ENCODE measurements around the gene COL4A2. TPM values are rescaled to one million over a fixed set of nuclear protein-coding genes. Genes with fewer than 3 reads are reported as not detected.

Gene COL4A2
- total RNA-seq, 1 experiment from 2014 or later: 1.6 TPM

DNA sequence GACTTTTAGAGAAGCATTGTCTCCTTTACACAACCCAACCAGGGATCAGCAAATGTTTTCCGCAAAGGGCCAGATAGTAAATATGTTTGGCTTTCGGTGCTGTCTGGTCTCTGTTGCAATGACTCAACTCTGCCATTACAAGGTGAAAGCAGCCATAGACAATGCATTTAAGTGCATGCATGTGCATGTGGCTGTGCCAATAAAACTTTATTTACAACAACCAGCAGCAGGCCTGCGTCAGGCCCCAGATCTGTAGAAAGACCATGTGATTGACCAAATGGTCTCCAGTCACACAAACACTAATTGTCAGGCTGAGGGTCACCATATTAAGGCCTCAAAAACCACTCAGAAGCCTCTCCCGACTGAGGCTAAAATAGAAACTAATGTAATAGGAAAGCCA, 246.3 kb downstream of the COL4A2 start:
- Histone ChIP-seq H3K9me2 (ENCODE audit: insufficient read depth) (no peaks in the 10 kb centered on the region), H3K36me3 (ENCODE audit: control insufficient read depth in 1 of 2, insufficient read depth in 2 of 2, low read length in 2 of 2) (no peaks in the 10 kb centered on the region; a peak in 1 of 4 replicates), H3K79me2 (ENCODE audit: insufficient read depth, low read length) (peaks cover 18% of the 10 kb centered on the region), H2AFZ (ENCODE audit: low read depth, low read length, poor library complexity, severe bottlenecking) (no peak overlapping the region), H3K4me2 (ENCODE audit: low read length) (no peak overlapping the region), H4K20me1 (ENCODE audit: insufficient read depth) (no peaks in the 10 kb centered on the region), H3K9ac (ENCODE audit: low read length) (no peak overlapping the region), H3K27ac (ENCODE audit: low read depth, low read length) (no peak overlapping the region), H3K4me1 (ENCODE audit: control insufficient read depth in 1 of 2, insufficient read depth in 2 of 2, low read length in 2 of 2) (no peaks in the 10 kb centered on the region; a peak in 1 of 4 replicates), H3K4me3 (replicated peaks in 1 of 2; ENCODE audit: low read depth in 1 of 2, low read length in 2 of 2) (no peak overlapping the region), H3K27me3 (ENCODE audit: insufficient read depth, low read length) (no peaks in the 10 kb centered on the region), H3K9me3 (ENCODE audit: control insufficient read depth in 1 of 2, insufficient read depth in 1 of 2, low read depth in 1 of 2, low read length in 2 of 2) (no peaks in the 10 kb centered on the region)
- no TSS peak for BruUV-seq (replicated peaks)
- intact Hi-C loops (cut with micrococcal nuclease): no loop called here
- POLR2A ChIA-PET: no interaction called here
- TF ChIP-seq POLR2A (IDR thresholded peaks at IDR 0.05; ENCODE audit: borderline replicate concordance, extremely low read depth, insufficient read depth, insufficient read length) (no peak), EZH2phosphoT487 (IDR thresholded peaks at IDR 0.05; ENCODE audit: borderline replicate concordance) (no peak), ATF3 (IDR thresholded peaks at IDR 0.05) (no peak), JUND (IDR thresholded peaks at IDR 0.05) (no peak)
- TF ChIP-seq, protein P1, sequence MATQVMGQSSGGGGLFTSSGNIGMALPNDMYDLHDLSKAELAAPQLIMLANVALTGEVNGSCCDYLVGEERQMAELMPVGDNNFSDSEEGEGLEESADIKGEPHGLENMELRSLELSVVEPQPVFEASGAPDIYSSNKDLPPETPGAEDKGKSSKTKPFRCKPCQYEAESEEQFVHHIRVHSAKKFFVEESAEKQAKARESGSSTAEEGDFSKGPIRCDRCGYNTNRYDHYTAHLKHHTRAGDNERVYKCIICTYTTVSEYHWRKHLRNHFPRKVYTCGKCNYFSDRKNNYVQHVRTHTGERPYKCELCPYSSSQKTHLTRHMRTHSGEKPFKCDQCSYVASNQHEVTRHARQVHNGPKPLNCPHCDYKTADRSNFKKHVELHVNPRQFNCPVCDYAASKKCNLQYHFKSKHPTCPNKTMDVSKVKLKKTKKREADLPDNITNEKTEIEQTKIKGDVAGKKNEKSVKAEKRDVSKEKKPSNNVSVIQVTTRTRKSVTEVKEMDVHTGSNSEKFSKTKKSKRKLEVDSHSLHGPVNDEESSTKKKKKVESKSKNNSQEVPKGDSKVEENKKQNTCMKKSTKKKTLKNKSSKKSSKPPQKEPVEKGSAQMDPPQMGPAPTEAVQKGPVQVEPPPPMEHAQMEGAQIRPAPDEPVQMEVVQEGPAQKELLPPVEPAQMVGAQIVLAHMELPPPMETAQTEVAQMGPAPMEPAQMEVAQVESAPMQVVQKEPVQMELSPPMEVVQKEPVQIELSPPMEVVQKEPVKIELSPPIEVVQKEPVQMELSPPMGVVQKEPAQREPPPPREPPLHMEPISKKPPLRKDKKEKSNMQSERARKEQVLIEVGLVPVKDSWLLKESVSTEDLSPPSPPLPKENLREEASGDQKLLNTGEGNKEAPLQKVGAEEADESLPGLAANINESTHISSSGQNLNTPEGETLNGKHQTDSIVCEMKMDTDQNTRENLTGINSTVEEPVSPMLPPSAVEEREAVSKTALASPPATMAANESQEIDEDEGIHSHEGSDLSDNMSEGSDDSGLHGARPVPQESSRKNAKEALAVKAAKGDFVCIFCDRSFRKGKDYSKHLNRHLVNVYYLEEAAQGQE (IDR thresholded peaks at IDR 0.05; ENCODE audit: low read depth): no peak
- RAD21 ChIA-PET (ENCODE audit: low non-redundant PET in 1 of 2, low total read pairs in 2 of 2, uncharacterized antibody in 2 of 2, unreplicated experiment in 2 of 2): no interaction called here
- CTCF ChIA-PET: no interaction called here
- DNase-seq (ENCODE audit: low read depth, low spot score) (no peak), ATAC-seq (no peak)

- DNase-seq (ENCODE audit: low read depth, low spot score) (no peak), ATAC-seq (no peak)
- CTCF ChIA-PET: no interaction called here
- no peaks in the 10 kb centered on the region; a peak in 1 of 4 replicates for H3K4me1 ChIP-seq (ENCODE audit: control insufficient read depth in 1 of 2, insufficient read depth in 2 of 2, low read length in 2 of 2)
- RAD21 ChIA-PET (ENCODE audit: low non-redundant PET in 1 of 2, low total read pairs in 2 of 2, uncharacterized antibody in 2 of 2, unreplicated experiment in 2 of 2): no interaction called here
- BruUV-seq (replicated peaks): no TSS peak
- H3K4me2 ChIP-seq (ENCODE audit: low read length): no peak overlapping the region
- no peaks in the 10 kb centered on the region for H4K20me1 ChIP-seq (ENCODE audit: insufficient read depth)
- no peaks in the 10 kb centered on the region for H3K9me3 ChIP-seq (ENCODE audit: control insufficient read depth in 1 of 2, insufficient read depth in 1 of 2, low read depth in 1 of 2, low read length in 2 of 2)
- H3K27me3 ChIP-seq (ENCODE audit: insufficient read depth, low read length): no peaks in the 10 kb centered on the region
- H3K36me3 ChIP-seq (ENCODE audit: control insufficient read depth in 1 of 2, insufficient read depth in 2 of 2, low read length in 2 of 2): no peaks in the 10 kb centered on the region; a peak in 1 of 4 replicates
- POLR2A ChIA-PET: no interaction called here
- H3K4me3 ChIP-seq (replicated peaks in 1 of 2; ENCODE audit: low read depth in 1 of 2, low read length in 2 of 2): no peak overlapping the region
- intact Hi-C loops (cut with micrococcal nuclease): no loop called here
- no peak overlapping the region for H2AFZ ChIP-seq (ENCODE audit: low read depth, low read length, poor library complexity, severe bottlenecking)
- TF ChIP-seq EGR1 (IDR thresholded peaks at IDR 0.05; ENCODE audit: low read depth): no peak
- TF ChIP-seq EZH2 (IDR thresholded peaks at IDR 0.05): no peak
- no peak for TF ChIP-seq POLR2A (IDR thresholded peaks at IDR 0.05; ENCODE audit: borderline replicate concordance, extremely low read depth, insufficient read depth, insufficient read length)
- TF ChIP-seq, protein P2, sequence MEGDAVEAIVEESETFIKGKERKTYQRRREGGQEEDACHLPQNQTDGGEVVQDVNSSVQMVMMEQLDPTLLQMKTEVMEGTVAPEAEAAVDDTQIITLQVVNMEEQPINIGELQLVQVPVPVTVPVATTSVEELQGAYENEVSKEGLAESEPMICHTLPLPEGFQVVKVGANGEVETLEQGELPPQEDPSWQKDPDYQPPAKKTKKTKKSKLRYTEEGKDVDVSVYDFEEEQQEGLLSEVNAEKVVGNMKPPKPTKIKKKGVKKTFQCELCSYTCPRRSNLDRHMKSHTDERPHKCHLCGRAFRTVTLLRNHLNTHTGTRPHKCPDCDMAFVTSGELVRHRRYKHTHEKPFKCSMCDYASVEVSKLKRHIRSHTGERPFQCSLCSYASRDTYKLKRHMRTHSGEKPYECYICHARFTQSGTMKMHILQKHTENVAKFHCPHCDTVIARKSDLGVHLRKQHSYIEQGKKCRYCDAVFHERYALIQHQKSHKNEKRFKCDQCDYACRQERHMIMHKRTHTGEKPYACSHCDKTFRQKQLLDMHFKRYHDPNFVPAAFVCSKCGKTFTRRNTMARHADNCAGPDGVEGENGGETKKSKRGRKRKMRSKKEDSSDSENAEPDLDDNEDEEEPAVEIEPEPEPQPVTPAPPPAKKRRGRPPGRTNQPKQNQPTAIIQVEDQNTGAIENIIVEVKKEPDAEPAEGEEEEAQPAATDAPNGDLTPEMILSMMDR (IDR thresholded peaks at IDR 0.05 in 2 of 3, conservative IDR thresholded peaks at IDR 0.05 in 1 of 3; ENCODE audit: borderline replicate concordance in 1 of 3, insufficient read depth in 1 of 3, low read depth in 2 of 3, low read length in 2 of 3): no peak
- no peak for TF ChIP-seq EZH2phosphoT487 (IDR thresholded peaks at IDR 0.05; ENCODE audit: borderline replicate concordance)
- H3K27ac ChIP-seq (ENCODE audit: low read depth, low read length): no peak overlapping the region
- H3K9ac ChIP-seq (ENCODE audit: low read length): no peak overlapping the region
- H3K79me2 ChIP-seq (ENCODE audit: insufficient read depth, low read length): peaks cover 14% of the 10 kb centered on the region
- no peaks in the 10 kb centered on the region for H3K9me2 ChIP-seq (ENCODE audit: insufficient read depth)
These were observed 247.2 kb downstream of the COL4A2 start for GRCh38 chr13:110554227-110554836.
